Vagina (tissue), 2 donors: Measurements from ENCODE around the gene DNASE1L2. TPM values are rescaled to one million over a fixed set of nuclear protein-coding genes. Genes with fewer than 3 reads are reported as not detected.

ENCODE experiments used
- DNase-seq, 2 donors: peaks; one replicate each; pipeline ENCODE4 v3.0.0-alpha.2; 2017; ENCODE audit errors: extremely low spot score in 2 of 2
- H3K27ac ChIP-seq: fragments of 200-600 bp; sonication (generic); one replicate; pipeline ENCODE4 v1.5.1; 2019
- H3K27me3 ChIP-seq: fragments of 200-600 bp; sonication (generic); one replicate; pipeline ENCODE4 v1.5.1; 2019
- H3K36me3 ChIP-seq, 2 donors: fragments of 200-600 bp; sonication (generic); one replicate each; pipeline ENCODE4 v1.5.1; 2017 to 2019
- H3K4me1 ChIP-seq: fragments of 200-600 bp; sonication (generic); one replicate; pipeline ENCODE4 v1.5.1; 2019
- H3K4me3 ChIP-seq, 2 donors: fragments of 200-600 bp; sonication (generic); 1 replicate in 1 of 2; 2 replicates in 1 of 2; pipeline ENCODE4 v1.5.1; 2016 to 2019
- H3K9me3 ChIP-seq: fragments of 200-600 bp; sonication (generic); one replicate; pipeline ENCODE4 v1.5.1; 2019
- POLR2A ChIP-seq, 2 donors: fragments of 450-650 bp; IDR thresholded peaks; one replicate each; pipeline ENCODE4 v1.6.1; 2017; ENCODE audit warnings: antibody characterized with exemption in 2 of 2, mild to moderate bottlenecking in 2 of 2, moderate library complexity in 2 of 2
- POLR2AphosphoS5 ChIP-seq, 2 donors: sonication (generic); formaldehyde crosslinking; IDR thresholded peaks; one replicate each; pipeline ENCODE4 v1.9.0; 2017; ENCODE audit warnings: antibody characterized with exemption in 2 of 2, mild to moderate bottlenecking in 2 of 2, low read depth in 1 of 2; ENCODE audit not compliant: insufficient read depth in 1 of 2
- intact Hi-C: fragments of 100-400 bp; cut with DNase I; formaldehyde crosslinking; loops from one replicate; pipeline ENCODE4 v1.15.1; 2023
- total RNA-seq: library from RNA; depleted of rRNA; stranded (reverse); fragments of >200 nt; gene quantifications from one replicate; pipeline ENCODE4 v1.2.3, GENCODE V29; 2016
- TF ChIP-seq, protein P1 (sequence below), 3 experiments: fragments of 450-650 bp in 2 of 3; fragments of 200-600 bp in 1 of 3; sonication (generic) in 1 of 3; IDR thresholded peaks; one replicate each; pipeline ENCODE4 v1.5.1; 2017 to 2019; ENCODE audit warnings: antibody characterized with exemption in 3 of 3, mild to moderate bottlenecking in 2 of 3, moderate library complexity in 2 of 3

Gene DNASE1L2
- total RNA-seq, 1 donor from 2014 or later = 0.74 TPM

GRCh38 chr16:2195322-2196161, 40.7 kb upstream of the DNASE1L2 start:
- Histone ChIP-seq H3K27ac (no peak overlapping the region), H3K27me3 (peaks cover 11% of the 10 kb centered on the region), H3K4me3 (peak overlapping the region; percentile 36 to 55), H3K9me3 (no peaks in the 10 kb centered on the region), H3K36me3 (no peaks in the 10 kb centered on the region), H3K4me1 (peaks cover 18% of the 10 kb centered on the region)
- no peak for DNase-seq
- intact Hi-C loops = no loop called here
- TF ChIP-seq, protein P1, sequence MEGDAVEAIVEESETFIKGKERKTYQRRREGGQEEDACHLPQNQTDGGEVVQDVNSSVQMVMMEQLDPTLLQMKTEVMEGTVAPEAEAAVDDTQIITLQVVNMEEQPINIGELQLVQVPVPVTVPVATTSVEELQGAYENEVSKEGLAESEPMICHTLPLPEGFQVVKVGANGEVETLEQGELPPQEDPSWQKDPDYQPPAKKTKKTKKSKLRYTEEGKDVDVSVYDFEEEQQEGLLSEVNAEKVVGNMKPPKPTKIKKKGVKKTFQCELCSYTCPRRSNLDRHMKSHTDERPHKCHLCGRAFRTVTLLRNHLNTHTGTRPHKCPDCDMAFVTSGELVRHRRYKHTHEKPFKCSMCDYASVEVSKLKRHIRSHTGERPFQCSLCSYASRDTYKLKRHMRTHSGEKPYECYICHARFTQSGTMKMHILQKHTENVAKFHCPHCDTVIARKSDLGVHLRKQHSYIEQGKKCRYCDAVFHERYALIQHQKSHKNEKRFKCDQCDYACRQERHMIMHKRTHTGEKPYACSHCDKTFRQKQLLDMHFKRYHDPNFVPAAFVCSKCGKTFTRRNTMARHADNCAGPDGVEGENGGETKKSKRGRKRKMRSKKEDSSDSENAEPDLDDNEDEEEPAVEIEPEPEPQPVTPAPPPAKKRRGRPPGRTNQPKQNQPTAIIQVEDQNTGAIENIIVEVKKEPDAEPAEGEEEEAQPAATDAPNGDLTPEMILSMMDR (IDR thresholded peaks at IDR 0.05) = no peak
- TF ChIP-seq POLR2AphosphoS5 (IDR thresholded peaks at IDR 0.05; ENCODE audit: insufficient read depth in 1 of 2, low read depth in 1 of 2) (no peak), POLR2A (IDR thresholded peaks at IDR 0.05) (no peak)

- Histone ChIP-seq H3K27me3 (peaks cover 11% of the 10 kb centered on the region), H3K4me3 (peak within 1 kb of the TSS; percentile 36 to 55), H3K9me3 (no peaks in the 10 kb centered on the region), H3K27ac (no peak within 1 kb of the TSS), H3K36me3 (no peaks in the 10 kb centered on the region), H3K4me1 (peaks cover 18% of the 10 kb centered on the region)
- intact Hi-C loops = no loop called here
- TF ChIP-seq, protein P1 (IDR thresholded peaks at IDR 0.05) = no peak
- TF ChIP-seq POLR2A (IDR thresholded peaks at IDR 0.05) (no peak), POLR2AphosphoS5 (IDR thresholded peaks at IDR 0.05; ENCODE audit: insufficient read depth in 1 of 2, low read depth in 1 of 2) (no peak)
- no peak for DNase-seq
Observed at GRCh38 chr16:2196162-2196980, 39.9 kb upstream of the DNASE1L2 start, which contains the start of gene CASKIN1. Gene CASKIN1, minus strand, starts transcription at chr16:2196605. Its CDS starts 173 bp downstream, at chr16:2196432.

DNA sequence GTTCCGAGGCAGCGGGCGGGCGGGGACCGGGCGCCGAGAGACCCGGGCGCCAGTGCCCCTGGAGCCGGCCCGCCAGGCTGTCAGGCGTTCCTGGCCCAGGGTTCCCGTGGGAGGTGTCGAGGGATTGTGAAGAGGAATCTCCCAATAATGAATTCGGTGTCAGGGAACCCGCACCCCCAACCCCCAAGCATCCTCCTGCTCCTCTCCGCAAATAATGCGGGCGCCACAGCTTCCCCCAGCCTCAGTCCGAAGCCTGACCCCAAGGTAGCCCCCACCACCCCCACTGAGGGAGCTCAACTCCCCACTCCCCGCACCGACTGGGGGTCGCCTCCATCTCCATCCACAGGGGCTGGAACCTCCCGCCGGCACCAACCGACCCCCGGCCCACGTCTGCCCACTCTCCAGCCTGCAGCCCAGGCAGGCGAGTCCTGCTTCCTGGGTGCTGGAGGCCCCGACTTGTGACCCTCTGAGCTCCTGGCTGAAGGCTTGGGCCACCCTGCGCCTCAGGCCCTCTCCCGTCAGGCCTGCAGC, 39.2 kb upstream of the DNASE1L2 start:
- H3K27me3 ChIP-seq = peaks cover 11% of the 10 kb centered on the region
- TF ChIP-seq POLR2A (IDR thresholded peaks at IDR 0.05) (no peak), POLR2AphosphoS5 (IDR thresholded peaks at IDR 0.05; ENCODE audit: insufficient read depth in 1 of 2, low read depth in 1 of 2) (no peak)
- TF ChIP-seq, protein P1 (IDR thresholded peaks at IDR 0.05) = no peak
- H3K36me3 ChIP-seq = no peaks in the 10 kb centered on the region
- no peaks in the 10 kb centered on the region for H3K9me3 ChIP-seq
- no peak for DNase-seq
- intact Hi-C loops = no loop called here
- peak overlapping the region in 1 of 2 donors; percentile 37 for H3K4me3 ChIP-seq
- peaks cover 18% of the 10 kb centered on the region for H3K4me1 ChIP-seq
- no peak overlapping the region for H3K27ac ChIP-seq

DNA sequence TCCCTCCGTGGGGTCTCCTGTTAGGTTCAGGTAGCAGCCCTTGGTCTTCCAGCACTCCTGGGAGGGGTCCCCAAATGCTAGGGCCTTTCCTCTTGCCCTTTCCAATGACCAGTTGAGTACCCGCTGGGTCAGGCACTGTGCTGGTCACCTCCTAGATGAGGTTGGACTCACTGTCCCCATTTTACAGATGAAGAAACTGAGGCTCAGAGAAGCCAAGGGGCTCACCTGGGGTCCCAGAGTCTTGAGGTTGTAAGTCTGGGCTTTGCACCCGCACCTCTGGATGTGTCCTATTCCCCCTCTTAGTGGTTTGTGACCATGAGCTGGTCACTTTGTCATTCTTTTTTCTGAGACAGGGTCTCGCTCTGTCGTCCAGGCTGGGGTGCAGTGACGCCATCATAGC, 38.5 kb upstream of the DNASE1L2 start:
- Histone ChIP-seq H3K4me1 (peaks cover 18% of the 10 kb centered on the region), H3K4me3 (no peak overlapping the region), H3K36me3 (no peaks in the 10 kb centered on the region), H3K27me3 (peaks cover 11% of the 10 kb centered on the region), H3K9me3 (no peaks in the 10 kb centered on the region), H3K27ac (no peak overlapping the region)
- intact Hi-C loops = no loop called here
- no peak for DNase-seq
- TF ChIP-seq POLR2AphosphoS5 (IDR thresholded peaks at IDR 0.05; ENCODE audit: insufficient read depth in 1 of 2, low read depth in 1 of 2) (no peak), POLR2A (IDR thresholded peaks at IDR 0.05) (no peak)
- TF ChIP-seq, protein P1 (IDR thresholded peaks at IDR 0.05) = no peak
